SU-DHL-6 (cell line): ENCODE measurements around the gene EMX1.

Experiments used
- H2AFZ ChIP-seq: fragments of 200-600 bp; sonication (generic); 2 replicates; pipeline ENCODE4 v1.6.1; 2014; ENCODE audit warnings: low read depth, mild to moderate bottlenecking, moderate library complexity, mixed read lengths, antibody characterized with exemption, low read length; ENCODE audit not compliant: severe bottlenecking
- H3F3A ChIP-seq: fragments of 200-600 bp; shearing (Covaris generic); 2 replicates; pipeline ENCODE4 v1.6.0; 2016; ENCODE audit warnings: antibody characterized with exemption, mild to moderate bottlenecking; ENCODE audit not compliant: insufficient read depth
- H3K27ac ChIP-seq: fragments of 200-600 bp; sonication (generic); 2 replicates; pipeline ENCODE4 v1.5.1; 2016; ENCODE audit warnings: low read depth, mild to moderate bottlenecking, low read length, moderate library complexity, mixed read lengths
- H3K27me3 ChIP-seq: fragments of 200-600 bp; sonication (generic), shearing (Covaris generic); 2 replicates; pipeline ENCODE4 v1.6.0; 2014; ENCODE audit warnings: mild to moderate bottlenecking, low read length
- H3K36me3 ChIP-seq: fragments of 200-600 bp; sonication (generic); 2 replicates; pipeline ENCODE4 v1.6.1; 2014; ENCODE audit warnings: mild to moderate bottlenecking, low read length, mixed read lengths
- H3K4me2 ChIP-seq: fragments of 300-600, 200-600 bp; shearing (Covaris generic), sonication (generic); 2 replicates; pipeline ENCODE4 v1.6.0; 2014; ENCODE audit warnings: low read length, low read depth, mild to moderate bottlenecking; ENCODE audit not compliant: poor library complexity, severe bottlenecking
- H3K4me3 ChIP-seq: fragments of 200-600 bp; sonication (generic); 2 replicates; pipeline ENCODE4 v1.5.1; 2014; ENCODE audit warnings: antibody characterized with exemption, low read length, mild to moderate bottlenecking, mixed read lengths; ENCODE audit not compliant: insufficient read depth, poor library complexity, severe bottlenecking
- H3K79me2 ChIP-seq: fragments of 200-600 bp; sonication (generic); 2 replicates; pipeline ENCODE4 v1.6.1; 2014; ENCODE audit warnings: mild to moderate bottlenecking, low read length, moderate library complexity; ENCODE audit not compliant: insufficient read depth
- H3K9ac ChIP-seq: fragments of 200-600 bp; sonication (generic); 2 replicates; pipeline ENCODE4 v1.7.0; 2014; ENCODE audit warnings: mild to moderate bottlenecking, low read length
- H3K9me2 ChIP-seq: fragments of 200-600 bp; sonication (generic); replicated peaks from 2 replicates; pipeline ENCODE4 v1.6.1; 2014; ENCODE audit warnings: low read length; ENCODE audit not compliant: insufficient read depth
- H3K9me3 ChIP-seq: fragments of 200-600 bp; sonication (generic); 2 replicates; pipeline ENCODE4 v1.6.1; 2014; ENCODE audit warnings: low read length, mixed read lengths; ENCODE audit not compliant: insufficient read depth
- H4K20me1 ChIP-seq: fragments of 200-600 bp; sonication (generic); 2 replicates; pipeline ENCODE4 v1.6.1; 2014; ENCODE audit warnings: low read depth, mild to moderate bottlenecking, antibody characterized with exemption, low read length, moderate library complexity, mixed read lengths
- CTCF ChIP-seq: fragments of 200-600 bp; sonication (generic); IDR thresholded peaks from one replicate; pipeline ENCODE4 v1.5.1; 2017; ENCODE audit warnings: antibody characterized with exemption, mild to moderate bottlenecking, low read length, moderate library complexity; ENCODE audit not compliant: insufficient read depth, poor library complexity, severe bottlenecking
- EZH2phosphoT487 ChIP-seq: fragments of 200-600 bp; sonication (generic), shearing (Covaris generic); conservative IDR thresholded peaks from 2 replicates; pipeline ENCODE4 v1.6.1; 2018; ENCODE audit warnings: mild to moderate bottlenecking, antibody characterized with exemption, low read length, moderate library complexity, mixed read lengths

The EMX1 gene

GRCh38 chr2:72979896-72980295, 62.6 kb downstream of the EMX1 start:
- H3K27me3 ChIP-seq: no peaks in the 10 kb centered on the region
- TF ChIP-seq CTCF (no peak), EZH2phosphoT487 (no peak)
- H2AFZ ChIP-seq: no peak overlapping the region
- H3F3A ChIP-seq: no peaks in the 10 kb centered on the region
- H3K4me2 ChIP-seq: no peak overlapping the region
- H3K4me3 ChIP-seq: no peak overlapping the region
- H3K9me2 ChIP-seq: no peaks in the 10 kb centered on the region
- no peaks in the 10 kb centered on the region for H3K36me3 ChIP-seq
- H3K9ac ChIP-seq: no peak overlapping the region
- no peaks in the 10 kb centered on the region for H3K79me2 ChIP-seq
- H3K27ac ChIP-seq: no peak overlapping the region
- no peaks in the 10 kb centered on the region for H4K20me1 ChIP-seq
- no peaks in the 10 kb centered on the region for H3K9me3 ChIP-seq

GRCh38 chr2:72980535-72981217, 63.4 kb downstream of the EMX1 start:
- Histone ChIP-seq H3F3A (no peaks in the 10 kb centered on the region), H3K4me2 (no peak overlapping the region), H3K79me2 (no peaks in the 10 kb centered on the region), H3K4me3 (no peak overlapping the region), H2AFZ (no peak overlapping the region), H4K20me1 (no peaks in the 10 kb centered on the region), H3K27ac (no peak overlapping the region), H3K9me3 (no peaks in the 10 kb centered on the region), H3K9me2 (no peaks in the 10 kb centered on the region), H3K27me3 (no peaks in the 10 kb centered on the region), H3K36me3 (no peaks in the 10 kb centered on the region), H3K9ac (no peak overlapping the region)
- no peak for TF ChIP-seq EZH2phosphoT487
- no peak for TF ChIP-seq CTCF

GRCh38 chr2:72981536-72981935, 64.2 kb downstream of the EMX1 start:
- H3K79me2 ChIP-seq: no peaks in the 10 kb centered on the region
- H4K20me1 ChIP-seq: no peaks in the 10 kb centered on the region
- no peak overlapping the region for H2AFZ ChIP-seq
- H3K27me3 ChIP-seq: no peaks in the 10 kb centered on the region
- no peak overlapping the region for H3K4me3 ChIP-seq
- TF ChIP-seq EZH2phosphoT487: no peak
- TF ChIP-seq CTCF: no peak
- no peak overlapping the region for H3K27ac ChIP-seq
- H3K36me3 ChIP-seq: no peaks in the 10 kb centered on the region
- H3K4me2 ChIP-seq: no peak overlapping the region
- H3K9me3 ChIP-seq: no peaks in the 10 kb centered on the region
- no peak overlapping the region for H3K9ac ChIP-seq
- H3K9me2 ChIP-seq: no peaks in the 10 kb centered on the region
- H3F3A ChIP-seq: no peaks in the 10 kb centered on the region
